GM12872 (cell line): ENCODE measurements around the gene ITGA3.

Experiments used
- TF ChIP-seq, protein P1 (sequence below): IDR thresholded peaks from 3 replicates; pipeline ENCODE4 v1.5.1; 2011; ENCODE audit warnings: low read depth, mild to moderate bottlenecking, low read length, moderate library complexity; ENCODE audit not compliant: insufficient read depth

The ITGA3 gene

DNA sequence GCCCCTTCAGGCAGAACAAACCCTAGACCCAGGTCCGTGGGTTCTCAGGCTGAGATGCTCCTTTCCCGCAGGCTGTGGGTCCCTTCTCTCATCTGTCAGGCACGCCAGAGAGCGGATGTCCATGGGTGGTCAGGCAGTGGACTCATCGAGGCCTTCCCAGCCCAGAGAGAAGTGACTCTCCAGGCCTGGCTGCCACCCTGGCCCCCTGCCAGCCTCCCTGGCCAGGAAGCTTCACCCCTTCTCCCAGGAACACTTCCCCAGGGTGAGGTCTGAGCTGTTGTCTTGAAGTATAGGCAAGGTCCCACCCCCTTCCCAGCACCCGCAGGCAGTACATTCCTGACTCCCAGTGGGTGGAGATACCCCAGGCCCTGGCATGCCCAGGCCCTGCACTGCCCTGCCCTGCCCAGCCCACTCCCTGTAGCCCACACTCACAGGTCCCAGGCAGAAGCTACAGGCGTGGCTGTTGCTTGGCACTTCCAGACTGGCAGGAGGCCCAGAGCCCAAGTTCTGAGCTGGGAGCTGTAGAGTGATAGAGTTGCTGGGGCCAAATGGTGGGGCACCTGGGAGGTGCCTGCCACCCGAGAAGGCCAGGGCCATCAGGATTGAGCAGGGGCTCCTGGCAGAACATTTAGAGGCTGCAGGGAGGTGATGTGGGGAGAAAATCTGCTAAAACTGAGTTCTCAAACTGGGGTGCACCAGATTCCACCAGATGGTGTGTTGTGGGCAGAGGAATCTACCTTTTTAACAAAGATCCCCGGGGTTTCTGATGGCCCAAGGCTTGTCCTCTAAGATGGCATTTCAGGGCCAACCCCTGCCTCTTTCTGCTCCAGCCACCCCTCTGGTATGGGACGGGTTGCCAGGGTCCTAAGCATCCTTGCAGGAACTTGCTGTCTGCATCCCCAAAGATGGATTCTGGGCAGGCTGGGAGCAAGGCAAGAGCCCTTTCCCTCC lies 6.7 kb downstream of the ITGA3 start:
- TF ChIP-seq, protein P1, sequence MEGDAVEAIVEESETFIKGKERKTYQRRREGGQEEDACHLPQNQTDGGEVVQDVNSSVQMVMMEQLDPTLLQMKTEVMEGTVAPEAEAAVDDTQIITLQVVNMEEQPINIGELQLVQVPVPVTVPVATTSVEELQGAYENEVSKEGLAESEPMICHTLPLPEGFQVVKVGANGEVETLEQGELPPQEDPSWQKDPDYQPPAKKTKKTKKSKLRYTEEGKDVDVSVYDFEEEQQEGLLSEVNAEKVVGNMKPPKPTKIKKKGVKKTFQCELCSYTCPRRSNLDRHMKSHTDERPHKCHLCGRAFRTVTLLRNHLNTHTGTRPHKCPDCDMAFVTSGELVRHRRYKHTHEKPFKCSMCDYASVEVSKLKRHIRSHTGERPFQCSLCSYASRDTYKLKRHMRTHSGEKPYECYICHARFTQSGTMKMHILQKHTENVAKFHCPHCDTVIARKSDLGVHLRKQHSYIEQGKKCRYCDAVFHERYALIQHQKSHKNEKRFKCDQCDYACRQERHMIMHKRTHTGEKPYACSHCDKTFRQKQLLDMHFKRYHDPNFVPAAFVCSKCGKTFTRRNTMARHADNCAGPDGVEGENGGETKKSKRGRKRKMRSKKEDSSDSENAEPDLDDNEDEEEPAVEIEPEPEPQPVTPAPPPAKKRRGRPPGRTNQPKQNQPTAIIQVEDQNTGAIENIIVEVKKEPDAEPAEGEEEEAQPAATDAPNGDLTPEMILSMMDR: no peak

DNA sequence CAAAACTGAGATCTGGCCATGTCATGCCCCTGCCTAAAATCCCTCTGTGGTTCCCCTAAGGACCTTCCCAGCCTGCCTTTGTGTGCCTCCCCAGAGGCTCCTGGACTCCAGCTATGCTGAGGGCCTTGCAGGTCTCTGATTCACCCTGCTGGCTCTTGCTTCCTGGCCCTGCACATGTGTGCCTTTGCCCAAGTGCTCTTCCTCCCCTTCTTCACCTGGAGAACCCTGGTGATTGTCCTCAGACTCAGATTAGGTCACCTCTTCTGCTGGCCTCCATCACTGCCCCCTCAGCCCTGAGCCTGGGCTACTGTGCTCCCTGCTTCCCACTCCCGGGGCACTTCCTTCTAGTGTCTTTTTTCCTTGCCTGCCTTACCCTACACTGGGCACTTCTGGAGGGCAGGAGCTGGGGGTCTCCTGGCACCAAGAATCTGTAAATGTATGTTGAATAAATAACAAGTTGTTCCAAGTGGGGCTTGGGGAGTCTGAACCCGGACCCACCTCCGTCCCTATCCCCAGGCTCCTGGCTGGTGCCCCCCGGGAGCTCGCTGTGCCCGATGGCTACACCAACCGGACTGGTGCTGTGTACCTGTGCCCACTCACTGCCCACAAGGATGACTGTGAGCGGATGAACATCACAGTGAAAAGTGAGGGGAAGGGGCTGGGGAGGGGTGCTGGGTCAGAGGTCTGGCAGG lies 7.8 kb downstream of the ITGA3 start:
- TF ChIP-seq, protein P1: no peak

DNA sequence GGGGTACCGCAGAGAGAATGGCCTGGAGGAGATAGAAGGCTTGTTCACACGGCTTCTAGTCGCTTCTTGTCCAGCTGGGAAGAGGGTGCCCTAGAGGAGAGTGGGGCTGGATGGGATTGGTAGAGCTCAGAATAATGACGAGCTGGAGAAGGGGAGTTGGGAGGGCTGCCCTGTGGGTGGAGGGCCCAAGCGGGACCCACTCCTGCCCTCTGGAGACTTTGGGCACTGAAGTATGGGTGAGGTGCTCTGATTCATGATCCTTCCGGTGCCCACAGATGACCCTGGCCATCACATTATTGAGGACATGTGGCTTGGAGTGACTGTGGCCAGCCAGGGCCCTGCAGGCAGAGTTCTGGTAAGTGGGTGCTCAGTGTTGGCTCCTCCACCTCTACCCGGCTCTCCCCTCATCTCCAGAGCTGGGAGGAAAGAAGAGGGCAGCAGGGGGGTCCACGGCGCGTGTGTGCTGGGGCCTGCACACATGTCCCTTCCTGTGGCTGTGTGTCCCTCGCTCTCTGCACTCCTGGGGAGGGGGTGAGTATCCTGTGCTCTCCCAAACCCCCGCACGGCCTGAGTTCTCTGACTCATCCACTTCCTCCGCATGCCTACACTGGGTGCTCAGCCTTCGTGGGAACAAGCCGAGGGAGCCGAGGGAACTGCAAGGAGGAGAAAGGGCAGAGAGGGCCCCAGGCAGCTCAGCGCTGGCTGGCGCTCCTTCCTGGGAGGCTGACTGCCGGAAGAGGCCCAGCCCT lies 8.5 kb downstream of the ITGA3 start:
- TF ChIP-seq, protein P1: no peak

DNA sequence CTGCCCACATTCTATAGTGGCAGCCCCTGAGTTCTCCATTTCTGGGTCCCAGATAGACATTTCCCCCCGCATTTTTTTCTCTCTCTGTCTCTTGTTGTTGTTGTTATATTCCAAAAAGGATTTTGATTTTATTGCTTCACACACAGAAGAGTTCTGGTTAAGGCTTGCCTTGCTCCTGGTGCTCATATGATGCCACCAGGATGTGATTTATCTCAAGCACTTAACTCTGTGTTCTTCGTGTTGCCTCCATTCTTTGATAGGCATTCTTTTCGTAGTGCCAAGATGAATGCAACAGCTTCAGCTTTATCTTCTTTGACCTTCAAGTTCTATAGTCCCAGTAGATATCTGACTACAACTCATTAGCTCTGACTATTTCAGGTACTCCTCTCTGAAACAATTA lies 9.1 kb downstream of the ITGA3 start:
- TF ChIP-seq, protein P1: no peak

DNA sequence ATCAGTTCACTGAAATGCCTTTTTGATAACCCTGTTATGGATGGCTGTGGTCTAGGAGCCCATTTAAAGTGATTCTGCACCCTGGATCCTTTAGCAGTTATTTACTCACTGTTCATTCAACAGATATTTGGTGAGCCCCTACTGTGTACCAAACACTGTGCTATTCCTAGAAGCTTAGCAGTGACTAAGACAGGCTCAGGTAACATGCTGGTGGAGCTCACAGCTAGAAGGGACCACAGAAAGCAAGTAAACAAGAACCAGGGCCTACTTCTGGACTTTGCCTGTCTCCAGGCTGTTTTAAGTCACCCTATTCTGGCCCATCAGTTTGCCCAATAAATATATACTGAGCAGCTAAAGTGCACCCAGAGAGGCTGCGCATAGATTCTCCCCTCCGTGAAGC lies 11.1 kb downstream of the ITGA3 start:
- TF ChIP-seq, protein P1: no peak

DNA sequence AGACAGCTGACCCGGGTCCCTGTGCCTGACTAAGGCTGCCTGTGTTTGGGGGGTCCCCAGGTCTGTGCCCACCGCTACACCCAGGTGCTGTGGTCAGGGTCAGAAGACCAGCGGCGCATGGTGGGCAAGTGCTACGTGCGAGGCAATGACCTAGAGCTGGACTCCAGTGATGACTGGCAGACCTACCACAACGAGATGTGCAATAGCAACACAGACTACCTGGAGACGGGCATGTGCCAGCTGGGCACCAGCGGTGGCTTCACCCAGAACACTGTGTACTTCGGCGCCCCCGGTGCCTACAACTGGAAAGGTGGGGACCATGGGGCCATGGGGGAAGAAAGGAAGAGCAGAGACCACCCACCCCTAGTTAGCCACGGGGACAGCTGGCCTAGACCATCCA lies 12.1 kb downstream of the ITGA3 start:
- TF ChIP-seq, protein P1: no peak

DNA sequence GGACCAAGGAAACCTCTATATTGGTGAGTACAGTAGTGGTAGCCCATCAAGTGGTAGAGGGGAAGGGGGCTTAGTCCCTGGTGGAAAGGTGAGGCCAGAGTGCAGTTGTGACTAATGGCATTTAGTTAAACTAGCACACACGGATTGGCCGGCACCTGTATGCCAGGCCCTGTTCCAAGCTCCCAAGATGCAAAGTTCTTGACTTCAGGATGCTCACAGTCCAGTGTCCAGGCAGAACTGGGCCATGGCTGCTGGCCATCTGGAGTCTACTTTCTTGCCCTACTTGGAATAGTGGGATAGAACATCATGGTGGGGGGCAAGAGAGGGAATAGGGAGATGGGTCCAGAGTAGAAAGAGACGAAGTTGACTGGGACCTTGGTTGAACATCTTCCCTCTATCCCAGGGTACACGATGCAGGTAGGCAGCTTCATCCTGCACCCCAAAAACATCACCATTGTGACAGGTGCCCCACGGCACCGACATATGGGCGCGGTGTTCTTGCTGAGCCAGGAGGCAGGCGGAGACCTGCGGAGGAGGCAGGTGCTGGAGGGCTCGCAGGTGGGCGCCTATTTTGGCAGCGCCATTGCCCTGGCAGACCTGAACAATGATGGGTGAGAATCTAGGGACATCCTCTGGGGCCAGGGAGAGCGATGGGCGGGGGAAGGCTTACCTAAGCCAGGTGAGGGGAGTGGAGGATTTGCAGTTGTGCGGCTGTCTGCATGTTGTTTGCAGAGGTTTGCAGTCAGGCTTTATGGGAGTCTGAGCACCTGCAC lies 15.2 kb downstream of the ITGA3 start:
- TF ChIP-seq, protein P1: no peak
